GM12878 (cell line): Measurements from ENCODE around the gene TRPM3. TPM values are rescaled to one million over a fixed set of nuclear protein-coding genes. Genes with fewer than 3 reads are reported as not detected.

ENCODE experiments used
- ATAC-seq: fragments of 200-7000 bp; cut with Tn5 transposase; 3 replicates; pipeline ENCODE4 v1.9.1; 2020; ENCODE audit warnings: mild to moderate bottlenecking, moderate library complexity
- BruUV-seq: library from RNA; stranded (reverse); fragments of 400-500 nt; replicated peaks from 2 replicates; lab custom pipeline; 2021; lab: Mats Ljungman, UMichigan
- CTCF ChIA-PET: fragments of 300-600 bp; sonication (Branson Sonifier 250); formaldehyde crosslinking; extraction: SDS; loops from one replicate; lab custom pipeline; 2021; ENCODE audit warnings: inconsistent platforms; lab: Yijun Ruan, JAX
- POLR2A ChIA-PET: fragments of 350-600 bp; formaldehyde crosslinking; extraction: SDS; loops from one replicate; lab custom pipeline; 2021; ENCODE audit warnings: inconsistent platforms; lab: Charles Lee
- RAD21 ChIA-PET: fragments of 300-600 bp; sonication (Branson Sonifier 250); formaldehyde crosslinking; loops from one replicate; lab custom pipeline; 2023; ENCODE audit warnings: antibody characterized with exemption; ENCODE audit not compliant: unreplicated experiment; lab: Charles Lee
- SMC1A ChIA-PET: fragments of 300-600 bp; sonication (Branson Sonifier 250); formaldehyde crosslinking; loops from one replicate; lab custom pipeline; 2023; ENCODE audit not compliant: unreplicated experiment, uncharacterized antibody; lab: Charles Lee
- DNase-seq: peaks from one replicate; pipeline ENCODE4 v3.0.0-alpha.2; 2011; ENCODE audit warnings: low read depth, low spot score
- FAIRE-seq: peaks from 3 replicates; lab custom pipeline; 2011; peaks lifted over from hg19 to GRCh38; lab: Jason Lieb, UNC
- H2AFZ ChIP-seq: 2 replicates; pipeline ENCODE4 v1.6.0; 2011; ENCODE audit warnings: low read depth, low read length, control low read depth; ENCODE audit not compliant: control insufficient read depth
- H3K27ac ChIP-seq: 2 replicates; pipeline ENCODE4 v1.5.1; 2011; ENCODE audit warnings: control low read depth; ENCODE audit not compliant: control insufficient read depth, insufficient read depth
- H3K27me3 ChIP-seq, 2 experiments: replicated peaks in 1 of 2; 2 replicates each; pipeline versions ENCODE4 v1.6.0 to v1.6.1; 2011; ENCODE audit warnings: low read length in 1 of 2; ENCODE audit not compliant: control insufficient read depth in 2 of 2, insufficient read depth in 2 of 2
- H3K36me3 ChIP-seq, 2 experiments: 2 replicates each; pipeline ENCODE4 v1.5.1; 2011; ENCODE audit warnings: low read length in 1 of 2; ENCODE audit not compliant: control insufficient read depth in 2 of 2, insufficient read depth in 2 of 2
- H3K4me1 ChIP-seq: 2 replicates; pipeline ENCODE4 v1.6.1; 2011; ENCODE audit warnings: mild to moderate bottlenecking, low read length, moderate library complexity, mixed read lengths; ENCODE audit not compliant: control insufficient read depth, insufficient read depth
- H3K4me2 ChIP-seq: 2 replicates; pipeline ENCODE4 v1.6.0; 2011; ENCODE audit warnings: control low read depth; ENCODE audit not compliant: control insufficient read depth, insufficient read depth
- H3K4me3 ChIP-seq: fragments of 200-600 bp; sonication (generic); 2 replicates; pipeline ENCODE4 v1.5.1; 2016
- H3K79me2 ChIP-seq: 2 replicates; pipeline ENCODE4 v1.6.0; 2011; ENCODE audit warnings: low read length; ENCODE audit not compliant: control insufficient read depth, insufficient read depth
- H3K9ac ChIP-seq: 2 replicates; pipeline ENCODE4 v1.8.0; 2011; ENCODE audit warnings: low read length, control low read depth, mixed read lengths; ENCODE audit not compliant: control insufficient read depth, insufficient read depth
- H3K9me3 ChIP-seq: replicated peaks from 3 replicates; pipeline ENCODE4 v1.5.1; 2011; ENCODE audit warnings: mild to moderate bottlenecking, low read length; ENCODE audit not compliant: control insufficient read depth, insufficient read depth
- H4K20me1 ChIP-seq: 2 replicates; pipeline ENCODE4 v1.6.0; 2011; ENCODE audit not compliant: control insufficient read depth, insufficient read depth
- ASH2L ChIP-seq: fragments of 300-600, 200-600 bp; sonication (generic); IDR thresholded peaks from 2 replicates; pipeline ENCODE4 v1.6.1; 2017; ENCODE audit warnings: low read depth, mild to moderate bottlenecking, borderline replicate concordance
- CBX5 ChIP-seq: sonication (generic); IDR thresholded peaks from 2 replicates; pipeline ENCODE4 v1.6.1; 2016; ENCODE audit warnings: low read depth, moderate library complexity, mild to moderate bottlenecking, inconsistent platforms
- DPF2 ChIP-seq: fragments of 450-650 bp; IDR thresholded peaks from 2 replicates; pipeline ENCODE4 v1.6.1; 2017; ENCODE audit warnings: mild to moderate bottlenecking
- FOXM1 ChIP-seq: IDR thresholded peaks from 2 replicates; pipeline ENCODE4 v1.6.1; 2012; ENCODE audit warnings: low read depth, mild to moderate bottlenecking, inconsistent platforms, low read length, moderate library complexity
- GATAD2B ChIP-seq: fragments of 450-650 bp; conservative IDR thresholded peaks from 2 replicates; pipeline ENCODE4 v1.6.1; 2017; ENCODE audit warnings: low read depth, mild to moderate bottlenecking, moderate library complexity
- HDAC6 ChIP-seq: fragments of 200-600 bp; sonication (generic); IDR thresholded peaks from one replicate; pipeline ENCODE4 v1.8.0; 2017; ENCODE audit warnings: antibody characterized with exemption; ENCODE audit not compliant: unreplicated experiment
- IKZF2 ChIP-seq, 2 experiments: fragments of 450-650 bp; IDR thresholded peaks; 2 replicates each; pipeline ENCODE4 v1.6.1; 2017; ENCODE audit warnings: mild to moderate bottlenecking in 2 of 2, moderate library complexity in 2 of 2
- MTA2 ChIP-seq: fragments of 450-650 bp; IDR thresholded peaks from 2 replicates; pipeline ENCODE4 v1.6.1; 2016; ENCODE audit warnings: low read depth, mild to moderate bottlenecking, moderate library complexity
- MYB ChIP-seq: fragments of 150-350 bp; IDR thresholded peaks from 2 replicates; pipeline ENCODE4 v1.6.1; 2014; ENCODE audit warnings: mild to moderate bottlenecking, low read depth, low read length, borderline replicate concordance
- NFYB ChIP-seq: IDR thresholded peaks from 2 replicates; pipeline ENCODE4 v1.6.1; 2011; ENCODE audit warnings: low read depth, mild to moderate bottlenecking, low read length, improper control_type of control experiment, moderate library complexity; ENCODE audit not compliant: insufficient read depth
- NR2F1 ChIP-seq: fragments of 450-650 bp; conservative IDR thresholded peaks from 2 replicates; pipeline ENCODE4 v1.6.1; 2017; ENCODE audit warnings: mild to moderate bottlenecking
- PAX8 ChIP-seq: fragments of 450-650 bp; IDR thresholded peaks from 2 replicates; pipeline ENCODE4 v1.6.1; 2017; ENCODE audit warnings: mild to moderate bottlenecking, moderate library complexity
- PRDM15 ChIP-seq: fragments of 450-650 bp; formaldehyde crosslinking; IDR thresholded peaks from 2 replicates; pipeline ENCODE4 v1.4.0; 2020; ENCODE audit warnings: mild to moderate bottlenecking, moderate library complexity
- REST ChIP-seq: IDR thresholded peaks from 2 replicates; pipeline ENCODE4 v1.6.1; 2012; ENCODE audit warnings: mild to moderate bottlenecking, low read depth, low read length
- RFX5 ChIP-seq: IDR thresholded peaks from 2 replicates; pipeline ENCODE4 v1.6.1; 2011; ENCODE audit warnings: low read depth, low read length, improper control_type of control experiment
- STAT3 ChIP-seq: IDR thresholded peaks from 2 replicates; pipeline ENCODE4 v1.6.1; 2011; ENCODE audit warnings: low read depth, low read length, improper control_type of control experiment
- TAF1 ChIP-seq: IDR thresholded peaks from 2 replicates; pipeline ENCODE4 v1.6.1; 2011; ENCODE audit warnings: mild to moderate bottlenecking, low read depth, low read length, borderline replicate concordance
- WGBS: methylation state at CpG from one replicate; pipeline ENCODE4 v1.1.6; 2016; ENCODE audit warnings: low lambda C conversion rate; ENCODE audit not compliant: insufficient replicate concordance, insufficient coverage; ENCODE audit errors: missing lambda C conversion rate; 5-methylcytosine and 5-hydroxymethylcytosine counted together
- in situ Hi-C: fragments of 300-500 bp; cut with MboI; formaldehyde crosslinking; loops from 9 replicates; pipeline ENCODE4 v1.14.3; 2018; ENCODE audit warnings: mixed read lengths
- intact Hi-C: fragments of 100-400 bp; cut with micrococcal nuclease; formaldehyde crosslinking; loops from one replicate; pipeline ENCODE4 v1.14.2; 2022; ENCODE audit not compliant: unreplicated experiment
- polyA plus RNA-seq, 11 experiments: library from polyadenylated mRNA; depleted of rRNA in 4 of 11; unstranded in 6 of 11; stranded (reverse) in 5 of 11; fragments of >200 nt; fragmentation: Nextera tagmentation in 4 of 11; fragmentation: Illumina TruSeq in 1 of 11; extraction: Ambion mirVana in 4 of 11; extraction: Trizol in 1 of 11; gene quantifications; 1 replicate in 1 of 11; 2 replicates in 10 of 11; pipeline versions ENCODE4 v1.2.1 to v1.2.3, GENCODE V29; 2011 to 2016; ENCODE audit warnings: inconsistent platforms in 2 of 11, missing spikeins in 2 of 11, low read depth in 1 of 11
- total RNA-seq, 4 experiments: library from RNA; depleted of rRNA in 3 of 4; stranded (reverse); fragments of >200 nt in 3 of 4; fragmentation: Illumina TruSeq in 1 of 4; extraction: Trizol in 1 of 4; gene quantifications; 2 replicates each; pipeline versions ENCODE4 v1.2.1 to v1.2.3, GENCODE V29; 2013 to 2021

TRPM3 gene
- total and polyA plus RNA-seq, 10 of the 15 experiments (the other 5 are each of a cell fraction or from before 2014, with no cell fraction given): not detected

DNA sequence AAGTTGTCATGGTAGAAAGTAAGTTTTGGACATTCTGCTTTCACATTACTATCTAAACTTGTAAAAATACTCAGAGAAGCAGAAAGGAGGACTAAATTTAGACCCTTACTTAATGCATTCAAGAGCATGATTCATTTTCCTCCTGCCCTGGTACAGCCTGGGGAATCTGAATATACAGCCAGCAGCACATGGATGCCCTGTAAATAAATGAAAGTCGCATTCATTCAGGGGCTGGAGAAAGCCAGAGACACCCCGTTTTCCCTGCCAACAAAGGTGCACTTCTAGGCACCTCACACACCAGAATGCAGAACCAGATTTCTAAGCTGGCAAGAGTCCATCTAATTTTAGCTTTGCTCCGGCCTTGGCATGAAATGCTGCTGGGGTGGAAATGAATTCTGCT lies 534.2 kb downstream of the TRPM3 start (continued):
- no peak for TF ChIP-seq FOXM1
- TF ChIP-seq IKZF2 (IDR thresholded peaks at IDR 0.05): no peak

DNA sequence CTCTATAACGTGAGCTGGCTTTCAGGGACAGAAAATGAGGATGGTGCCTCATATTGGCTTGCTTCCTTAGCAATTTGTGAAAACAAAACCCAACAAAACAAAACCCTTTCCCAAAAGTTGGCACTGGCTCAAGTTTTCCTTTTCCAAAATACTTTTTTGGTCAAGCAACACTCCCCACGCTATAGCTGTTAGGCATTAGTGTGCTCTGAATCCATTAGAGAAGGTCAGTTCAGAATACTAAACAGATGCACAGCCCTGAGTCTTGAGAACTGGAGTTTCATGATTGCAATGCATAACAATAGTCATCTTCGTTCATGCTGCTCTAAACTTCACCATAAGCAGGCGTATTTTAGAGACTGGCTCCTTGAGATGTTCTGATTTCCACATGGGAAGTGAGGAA lies 534.9 kb downstream of the TRPM3 start:
- Histone ChIP-seq H3K4me2 (no peak overlapping the region), H3K79me2 (no peaks in the 10 kb centered on the region), H3K9me3 (no peaks in the 10 kb centered on the region), H3K4me3 (no peak overlapping the region), H3K36me3 (no peaks in the 10 kb centered on the region), H3K9ac (no peak overlapping the region), H3K27ac (no peak overlapping the region), H2AFZ (no peak overlapping the region), H3K27me3 (peaks cover 2 to 3% of the 10 kb centered on the region in 2 experiments; a peak in 3 of 4 replicates), H4K20me1 (no peaks in the 10 kb centered on the region), H3K4me1 (no peaks in the 10 kb centered on the region)
- ChIA-PET POLR2A (no interaction called here), SMC1A (interaction anchor here (0.8 to 1.4 kb wide), 3 partner anchors 9 to 84 kb away, joined by 3 read pairs; no protein-coding TSS in a partner anchor), RAD21 (interaction anchor here (1.4 kb wide), 1 partner anchor 12 kb away, joined by 3 read pairs; no protein-coding TSS in a partner anchor), CTCF (interaction anchor here (1.0 kb wide), 1 partner anchor 245 kb away, joined by 3 read pairs; no protein-coding TSS in a partner anchor)
- DNase-seq (no peak), FAIRE-seq (no peak), ATAC-seq (no peak)
- 16% methylated on average over 4 of the region's 4 CpGs for whole genome bisulfite sequencing
- intact Hi-C loops: no loop called here
- no TSS peak for BruUV-seq
- in situ Hi-C loops: no loop called here
- TF ChIP-seq REST: no peak
- TF ChIP-seq HDAC6: no peak
- TF ChIP-seq NFYB: no peak
- no peak for TF ChIP-seq PAX8
- TF ChIP-seq MYB: no peak
- no peak for TF ChIP-seq CBX5
- no peak for TF ChIP-seq DPF2
- no peak for TF ChIP-seq RFX5
- no peak for TF ChIP-seq ASH2L
- TF ChIP-seq FOXM1: no peak
- TF ChIP-seq PRDM15 (CRISPR knock-in tag): no peak
- no peak for TF ChIP-seq NR2F1
- TF ChIP-seq STAT3: no peak
- TF ChIP-seq TAF1: no peak
- no peak for TF ChIP-seq MTA2
- TF ChIP-seq GATAD2B: no peak
